ENCODE data around the gene MAP4K2.

The MAP4K2 gene

GRCh38 chr11:64809781-64810241 lies 6.8 kb upstream of the MAP4K2 start:
- peak overlapping the region; percentile 93 for H3K4me3 ChIP-seq (replicated peaks; ENCODE audit: low read depth, low read length)
- no peak for TF ChIP-seq CTCF (IDR thresholded peaks at IDR 0.05; ENCODE audit: low read length, missing control alignments)
- DNase-seq (ENCODE audit: low read depth), result peak; percentile 3

GRCh38 chr11:64805481-64805880 lies 2.5 kb upstream of the MAP4K2 start:
- no peak for DNase-seq (ENCODE audit: low read depth)
- no peak for TF ChIP-seq CTCF (IDR thresholded peaks at IDR 0.05; ENCODE audit: low read length, missing control alignments)
- H3K4me3 ChIP-seq (replicated peaks; ENCODE audit: low read depth, low read length), result no peak overlapping the region

- H3K4me3 ChIP-seq (replicated peaks; ENCODE audit: low read depth, low read length), result no peak overlapping the region
- no peak for TF ChIP-seq CTCF (IDR thresholded peaks at IDR 0.05; ENCODE audit: low read length, missing control alignments)
- DNase-seq (ENCODE audit: low read depth), result no peak
Measured at GRCh38 chr11:64804346-64805210, 1.6 kb upstream of the MAP4K2 start.

- DNase-seq (ENCODE audit: low read depth), result no peak
- peak overlapping the region; percentile 76 for H3K4me3 ChIP-seq (replicated peaks; ENCODE audit: low read depth, low read length)
- no peak for TF ChIP-seq CTCF (IDR thresholded peaks at IDR 0.05; ENCODE audit: low read length, missing control alignments)
Measured at GRCh38 chr11:64803846-64804345, 882 bp upstream of the MAP4K2 start.

GRCh38 chr11:64802370-64803157 lies 450 bp downstream of the MAP4K2 start:
- peak overlapping the region; percentile 76 for H3K4me3 ChIP-seq (replicated peaks; ENCODE audit: low read depth, low read length)
- DNase-seq (ENCODE audit: low read depth), result no peak
- TF ChIP-seq CTCF (IDR thresholded peaks at IDR 0.05; ENCODE audit: low read length, missing control alignments), result no peak

GRCh38 chr11:64801561-64802369 lies 1.2 kb downstream of the MAP4K2 start:
- no peak for DNase-seq (ENCODE audit: low read depth)
- TF ChIP-seq CTCF (IDR thresholded peaks at IDR 0.05; ENCODE audit: low read length, missing control alignments), result no peak
- peak overlapping the region; percentile 76 for H3K4me3 ChIP-seq (replicated peaks; ENCODE audit: low read depth, low read length)
